H1 (cell line): ENCODE data around the gene HYAL1. TPM values are rescaled to one million over a fixed set of nuclear protein-coding genes. Genes with fewer than 3 reads are reported as not detected.

Experiments used
- ASH2L ChIP-seq: fragments of 200-600, 300-600 bp; sonication (generic); IDR thresholded peaks from one replicate; pipeline ENCODE4 v1.7.1; 2017; ENCODE audit warnings: low read length
- BRCA1 ChIP-seq: IDR thresholded peaks from 2 replicates; pipeline ENCODE4 v1.6.1; 2012; ENCODE audit warnings: low read depth, low read length, improper control_type of control experiment
- RBBP5 ChIP-seq: IDR thresholded peaks from 2 replicates; pipeline ENCODE4 v1.7.1; 2012; ENCODE audit warnings: low read depth, mild to moderate bottlenecking, inconsistent platforms, low read length, moderate library complexity, borderline replicate concordance
- SIX5 ChIP-seq: IDR thresholded peaks from 2 replicates; pipeline ENCODE4 v1.6.1; 2011; ENCODE audit warnings: mild to moderate bottlenecking, low read depth, low read length
- TEAD4 ChIP-seq: IDR thresholded peaks from 2 replicates; pipeline ENCODE4 v1.6.1; 2012; ENCODE audit warnings: low read depth, low read length, inconsistent platforms, mixed read lengths
- ZNF274 ChIP-seq: IDR thresholded peaks from 2 replicates; pipeline ENCODE4 v1.7.0; 2012; ENCODE audit warnings: low read length, borderline replicate concordance; ENCODE audit errors: extremely low read depth
- polyA plus RNA-seq, 7 experiments: library from polyadenylated mRNA; depleted of rRNA in 3 of 7; stranded (reverse) in 5 of 7; unstranded in 2 of 7; fragments of >200 nt in 5 of 7; fragments of 200-250 nt in 2 of 7; gene quantifications; 1 replicate in 5 of 7; 2 replicates in 1 of 7; 4 replicates in 1 of 7; pipeline versions ENCODE4 v1.2.1 to v1.2.3, GENCODE V29; 2011 to 2013; ENCODE audit warnings: missing spikeins in 2 of 7, mixed read lengths in 2 of 7
- total RNA-seq: library from RNA; stranded (reverse); fragmentation: NEBNext Ultra II Directional; extraction: Animal tissue kit (Norgen Biotek cat#: 25700); gene quantifications from 2 replicates; pipeline ENCODE4 v1.2.1, GENCODE V29; 2021
- TF ChIP-seq, protein P1 (sequence below): IDR thresholded peaks from 2 replicates; pipeline ENCODE4 v1.6.1; 2012; ENCODE audit warnings: low read length, inconsistent platforms
- TF ChIP-seq, protein P2 (sequence below): IDR thresholded peaks from 2 replicates; pipeline ENCODE4 v1.6.1; 2011; ENCODE audit warnings: low read length, improper control_type of control experiment

Gene HYAL1
- total and polyA plus RNA-seq, 2 of the 8 experiments (the other 6 are each of a cell fraction or from before 2014, with no cell fraction given): 2.0 to 5.4 TPM

- TF ChIP-seq RBBP5: no peak
- TF ChIP-seq, protein P1, sequence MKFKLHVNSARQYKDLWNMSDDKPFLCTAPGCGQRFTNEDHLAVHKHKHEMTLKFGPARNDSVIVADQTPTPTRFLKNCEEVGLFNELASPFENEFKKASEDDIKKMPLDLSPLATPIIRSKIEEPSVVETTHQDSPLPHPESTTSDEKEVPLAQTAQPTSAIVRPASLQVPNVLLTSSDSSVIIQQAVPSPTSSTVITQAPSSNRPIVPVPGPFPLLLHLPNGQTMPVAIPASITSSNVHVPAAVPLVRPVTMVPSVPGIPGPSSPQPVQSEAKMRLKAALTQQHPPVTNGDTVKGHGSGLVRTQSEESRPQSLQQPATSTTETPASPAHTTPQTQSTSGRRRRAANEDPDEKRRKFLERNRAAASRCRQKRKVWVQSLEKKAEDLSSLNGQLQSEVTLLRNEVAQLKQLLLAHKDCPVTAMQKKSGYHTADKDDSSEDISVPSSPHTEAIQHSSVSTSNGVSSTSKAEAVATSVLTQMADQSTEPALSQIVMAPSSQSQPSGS: no peak
- TF ChIP-seq ZNF274: no peak
- TF ChIP-seq, protein P2, sequence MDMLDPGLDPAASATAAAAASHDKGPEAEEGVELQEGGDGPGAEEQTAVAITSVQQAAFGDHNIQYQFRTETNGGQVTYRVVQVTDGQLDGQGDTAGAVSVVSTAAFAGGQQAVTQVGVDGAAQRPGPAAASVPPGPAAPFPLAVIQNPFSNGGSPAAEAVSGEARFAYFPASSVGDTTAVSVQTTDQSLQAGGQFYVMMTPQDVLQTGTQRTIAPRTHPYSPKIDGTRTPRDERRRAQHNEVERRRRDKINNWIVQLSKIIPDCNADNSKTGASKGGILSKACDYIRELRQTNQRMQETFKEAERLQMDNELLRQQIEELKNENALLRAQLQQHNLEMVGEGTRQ: no peak
- no peak for TF ChIP-seq ASH2L
- no peak for TF ChIP-seq SIX5
- no peak for TF ChIP-seq TEAD4
- TF ChIP-seq BRCA1: no peak
Measured at GRCh38 chr3:50341537-50341936, 38.2 kb upstream of the HYAL1 start (continued).
